GM10266 (cell line): ENCODE measurements around the gene SH2D7.

Experiments
- DNase-seq: peaks from one replicate; pipeline ENCODE4 v3.0.0; 2012; ENCODE audit errors: extremely low spot score
- TF ChIP-seq, protein P1 (sequence below): IDR thresholded peaks from 2 replicates; pipeline ENCODE4 v1.5.1; 2012; ENCODE audit warnings: mild to moderate bottlenecking, low read depth; ENCODE audit not compliant: control insufficient read depth, insufficient read depth; ENCODE audit errors: missing control alignments

Gene SH2D7

DNA sequence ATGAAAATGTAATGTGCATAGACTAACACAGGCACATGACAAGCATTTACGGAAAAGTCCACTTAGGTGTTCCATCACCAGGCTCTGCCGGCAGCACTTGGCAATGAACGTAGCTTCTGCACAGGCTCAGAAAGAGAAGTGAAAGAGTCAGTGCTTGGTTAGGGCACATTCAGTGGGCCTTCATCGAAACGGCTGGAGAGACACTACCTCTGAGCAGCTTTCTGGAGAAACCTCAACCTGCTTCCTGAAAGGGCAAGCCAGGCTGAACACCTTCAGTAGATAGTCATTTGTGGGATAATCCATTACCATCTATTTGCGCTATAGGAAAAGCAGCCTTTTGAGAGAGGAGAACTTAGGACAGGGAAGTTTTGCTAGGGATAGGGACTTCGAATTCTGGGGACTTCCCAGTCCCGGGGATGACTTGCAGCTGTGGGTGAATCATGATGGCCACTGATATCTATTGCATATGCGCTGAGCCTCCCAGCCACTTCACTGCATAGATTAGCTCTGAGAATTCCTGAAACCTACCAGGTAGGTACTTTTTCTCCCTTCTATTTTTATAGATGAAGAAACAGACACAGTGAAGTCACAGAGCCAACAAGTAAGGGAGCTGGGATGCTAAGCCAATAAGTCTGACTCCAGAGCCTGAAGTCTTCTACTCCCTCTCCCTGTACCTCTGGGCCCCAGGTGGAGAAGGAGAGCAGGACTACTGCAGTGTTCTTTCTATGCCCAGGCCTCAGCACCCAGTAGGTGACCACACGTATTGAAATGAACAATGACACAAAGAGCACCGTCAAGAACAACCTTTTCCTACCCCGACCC lies 4.2 kb upstream of the SH2D7 start:
- DNase-seq: no peak

DNA sequence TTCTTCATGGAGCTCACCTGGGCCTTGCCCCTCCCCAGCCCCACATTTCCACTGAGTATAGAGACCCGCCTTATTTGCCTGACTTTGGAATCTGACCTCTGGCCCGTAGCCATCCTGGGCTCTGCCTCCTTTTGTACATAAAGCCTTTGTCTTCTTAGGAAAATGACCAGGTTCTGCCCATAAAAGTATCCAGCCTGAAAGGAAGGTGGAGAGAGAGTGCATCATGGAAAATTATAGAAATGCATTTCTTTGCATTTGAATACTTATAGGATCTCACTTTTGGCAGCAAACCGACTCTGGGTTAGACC lies 3.6 kb upstream of the SH2D7 start:
- DNase-seq: no peak
- TF ChIP-seq, protein P1, sequence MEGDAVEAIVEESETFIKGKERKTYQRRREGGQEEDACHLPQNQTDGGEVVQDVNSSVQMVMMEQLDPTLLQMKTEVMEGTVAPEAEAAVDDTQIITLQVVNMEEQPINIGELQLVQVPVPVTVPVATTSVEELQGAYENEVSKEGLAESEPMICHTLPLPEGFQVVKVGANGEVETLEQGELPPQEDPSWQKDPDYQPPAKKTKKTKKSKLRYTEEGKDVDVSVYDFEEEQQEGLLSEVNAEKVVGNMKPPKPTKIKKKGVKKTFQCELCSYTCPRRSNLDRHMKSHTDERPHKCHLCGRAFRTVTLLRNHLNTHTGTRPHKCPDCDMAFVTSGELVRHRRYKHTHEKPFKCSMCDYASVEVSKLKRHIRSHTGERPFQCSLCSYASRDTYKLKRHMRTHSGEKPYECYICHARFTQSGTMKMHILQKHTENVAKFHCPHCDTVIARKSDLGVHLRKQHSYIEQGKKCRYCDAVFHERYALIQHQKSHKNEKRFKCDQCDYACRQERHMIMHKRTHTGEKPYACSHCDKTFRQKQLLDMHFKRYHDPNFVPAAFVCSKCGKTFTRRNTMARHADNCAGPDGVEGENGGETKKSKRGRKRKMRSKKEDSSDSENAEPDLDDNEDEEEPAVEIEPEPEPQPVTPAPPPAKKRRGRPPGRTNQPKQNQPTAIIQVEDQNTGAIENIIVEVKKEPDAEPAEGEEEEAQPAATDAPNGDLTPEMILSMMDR: no peak

More for the DNA sequence above, 4.2 kb upstream of the SH2D7 start:
- TF ChIP-seq, protein P1: no peak

DNA sequence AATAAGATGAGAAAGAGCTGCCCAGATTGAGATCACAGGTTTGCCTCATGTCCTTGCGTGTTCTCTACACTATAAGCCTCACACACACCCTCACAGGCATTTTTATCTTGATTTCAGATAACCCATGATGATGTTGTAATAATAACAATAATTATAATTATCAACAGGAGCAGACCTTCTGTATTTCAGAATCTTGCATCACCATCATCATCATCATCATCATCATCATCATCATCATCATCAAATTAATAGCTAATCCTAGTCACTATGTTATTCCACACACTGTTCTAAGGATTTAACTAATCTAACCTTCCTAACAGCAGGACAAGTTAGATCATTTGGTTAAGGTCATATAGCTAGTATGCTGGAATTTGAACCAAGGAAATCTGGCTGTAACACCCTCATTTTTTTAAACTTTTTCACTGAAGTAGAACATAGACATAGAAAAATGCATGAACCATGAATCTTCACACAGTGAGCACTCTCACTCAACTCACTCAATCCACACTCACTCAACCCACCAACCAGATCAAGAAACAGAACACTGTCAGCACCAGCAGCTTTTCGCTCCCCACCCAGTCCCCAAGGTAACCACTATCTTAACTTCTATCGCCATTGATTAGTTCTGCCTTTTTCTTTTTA lies 1.8 kb upstream of the SH2D7 start:
- TF ChIP-seq, protein P1: no peak
- DNase-seq: no peak

DNA sequence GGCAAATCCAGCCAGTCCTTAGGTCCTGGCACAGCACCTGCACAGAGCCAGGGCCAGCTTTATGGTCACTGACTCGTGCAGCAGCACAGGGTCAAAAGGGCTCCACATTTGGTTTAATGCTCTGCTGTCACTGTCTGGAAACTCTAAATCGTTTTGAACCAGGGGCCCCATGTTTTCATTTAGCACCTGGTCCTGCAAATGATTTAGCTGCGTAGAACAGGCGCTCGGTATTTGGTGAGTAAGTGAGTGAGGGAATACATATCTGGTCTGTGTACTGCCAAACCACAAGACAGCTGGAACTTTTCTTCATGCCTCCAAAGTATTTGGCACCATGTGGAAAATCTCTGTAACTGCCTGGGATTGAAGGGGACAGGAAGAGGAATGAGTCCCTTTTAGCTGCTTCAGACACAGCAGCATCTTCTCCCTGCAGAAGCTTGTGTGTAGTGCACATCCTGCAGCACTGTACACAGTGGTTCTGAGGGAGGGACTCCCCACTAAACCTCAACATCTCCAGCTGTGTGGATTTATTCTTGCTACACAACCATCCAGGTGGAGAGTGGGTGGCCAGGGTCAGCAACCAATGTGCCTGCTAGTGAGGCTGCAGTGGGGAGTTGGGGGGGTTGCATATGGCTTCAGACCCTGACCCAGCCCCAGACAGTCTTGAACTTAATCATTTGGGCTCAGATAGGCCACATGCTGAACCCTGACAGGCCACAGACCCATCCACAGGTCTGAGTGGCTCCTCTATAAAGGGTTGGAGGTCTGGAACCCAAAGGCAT lies 1.1 kb downstream of the SH2D7 start:
- TF ChIP-seq, protein P1: no peak
- DNase-seq: no peak

DNA sequence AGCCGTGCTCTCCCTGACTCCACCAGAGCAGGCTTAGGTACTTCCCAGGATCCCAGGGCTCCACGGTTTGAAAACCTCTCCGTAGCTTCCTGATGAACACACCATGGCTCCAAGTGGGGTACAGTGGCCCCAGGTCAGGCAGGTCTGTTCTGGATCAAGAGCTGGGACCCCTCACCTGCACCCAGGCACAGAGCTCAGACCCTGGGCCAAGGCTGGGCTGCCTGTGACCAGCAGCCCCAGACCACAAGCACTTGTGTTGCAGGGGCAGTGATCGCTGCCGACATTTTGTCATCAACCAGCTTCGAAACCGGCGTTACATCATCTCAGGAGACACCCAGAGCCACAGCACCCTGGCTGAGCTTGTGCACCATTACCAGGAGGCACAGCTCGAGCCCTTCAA lies 5.3 kb downstream of the SH2D7 start:
- TF ChIP-seq, protein P1: no peak
- no peak for DNase-seq

DNA sequence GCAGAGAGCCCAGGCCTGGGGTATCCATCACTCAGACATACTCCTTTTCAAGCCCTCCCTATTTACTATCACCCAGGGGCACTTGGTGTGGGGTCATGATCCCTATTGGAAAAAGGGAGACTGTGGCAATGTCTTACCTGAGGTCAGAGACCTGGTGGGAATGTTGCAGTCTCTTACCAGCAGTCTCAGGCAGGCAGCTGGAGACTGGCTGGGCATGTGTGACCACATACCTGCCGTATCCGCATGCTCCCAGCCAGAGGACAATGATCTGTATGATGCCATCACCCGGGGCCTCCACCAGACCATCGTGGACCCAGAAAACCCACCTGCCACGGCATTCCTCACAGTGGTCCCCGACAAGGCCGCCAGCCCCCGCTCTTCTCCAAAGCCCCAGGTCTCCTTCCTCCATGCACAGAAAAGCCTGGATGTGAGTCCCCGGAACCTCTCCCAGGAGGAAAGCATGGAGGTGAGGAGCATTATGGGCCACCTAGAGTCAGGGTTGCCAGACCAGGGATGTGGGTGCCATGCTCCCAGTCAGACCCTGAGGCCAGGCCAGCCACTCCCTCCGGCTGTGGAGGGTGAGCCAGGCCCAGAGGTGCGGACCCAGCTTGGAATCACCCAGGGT lies 5.9 kb downstream of the SH2D7 start:
- no peak for DNase-seq
- TF ChIP-seq, protein P1: no peak
